Omental fat pad (tissue), 4 donors: ENCODE results near the gene CNIH4. TPM values are rescaled to one million over a fixed set of nuclear protein-coding genes. Genes with fewer than 3 reads are reported as not detected.

Experiments
- ATAC-seq: fragments of 150-250 bp; one replicate; pipeline ENCODE4 v1.9.1; 2016; ENCODE audit warnings: mild to moderate bottlenecking, moderate library complexity; ENCODE audit not compliant: low FRiP score
- DNase-seq: peaks from one replicate; pipeline ENCODE4 v3.0.0-alpha.2; 2019; ENCODE audit warnings: low spot score
- CTCF ChIP-seq, 3 donors: fragments of 450-650 bp; IDR thresholded peaks; one replicate each; pipeline ENCODE4 v1.5.1; 2016 to 2017; ENCODE audit warnings: antibody characterized with exemption in 3 of 3, mild to moderate bottlenecking in 3 of 3, moderate library complexity in 2 of 3
- total RNA-seq, 4 donors: library from RNA; depleted of rRNA; stranded (reverse); fragments of >200 nt; gene quantifications; one replicate each; pipeline ENCODE4 v1.1.0, GENCODE V29; 2016

Gene CNIH4
- total RNA-seq, 4 donors from 2014 or later = 32.2 to 63.8 (median 35.7) TPM

DNA sequence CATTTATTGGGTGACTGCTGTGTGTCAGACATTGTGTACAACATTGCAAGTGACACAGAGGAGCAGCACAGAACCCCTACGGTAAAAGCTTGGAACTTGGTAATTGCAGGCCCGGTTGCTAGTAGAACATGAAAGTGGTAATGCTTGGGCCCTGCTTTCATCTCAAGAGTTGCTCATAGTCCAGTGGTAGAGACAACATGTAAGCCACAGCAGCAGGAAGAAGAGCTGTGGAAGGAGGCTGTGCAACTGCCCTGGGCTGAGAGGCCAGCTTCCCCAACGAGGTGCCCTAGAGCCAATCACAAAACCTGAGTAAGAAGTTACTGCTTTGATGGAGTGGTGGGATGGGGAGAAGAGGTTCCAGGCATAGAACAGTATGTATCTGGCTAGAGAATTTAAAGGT, 18.4 kb downstream of the CNIH4 start:
- DNase-seq (no peak), ATAC-seq (no peak)
- no peak for TF ChIP-seq CTCF (IDR thresholded peaks at IDR 0.05)

- no peak for TF ChIP-seq CTCF (IDR thresholded peaks at IDR 0.05)
- DNase-seq = no peak
- ATAC-seq = no peak
These were observed 21.0 kb downstream of the CNIH4 start for GRCh38 chr1:224377676-224378006.

GRCh38 chr1:224378855-224379631, 22.4 kb downstream of the CNIH4 start:
- no peak for DNase-seq
- no peak for ATAC-seq
- TF ChIP-seq CTCF (IDR thresholded peaks at IDR 0.05) = no peak

DNA sequence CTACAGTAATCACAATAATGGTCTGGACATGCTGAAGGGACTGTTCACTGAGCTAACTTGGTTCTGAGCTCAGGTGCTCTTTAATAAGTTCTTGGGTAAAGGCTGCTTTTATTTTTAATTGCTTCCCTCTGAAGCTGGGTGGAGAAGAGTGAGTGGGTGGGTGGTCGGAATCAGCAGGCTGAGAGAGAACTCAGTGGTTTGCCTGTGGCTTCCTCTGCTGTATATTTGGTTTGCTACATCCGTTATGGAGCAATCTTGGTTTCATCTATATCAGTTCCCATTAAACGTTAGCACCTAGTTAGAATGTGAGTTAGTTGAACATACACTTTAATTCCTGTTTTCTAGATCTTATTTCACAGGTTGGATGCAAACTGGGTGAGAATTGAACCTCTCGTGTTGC, 23.3 kb downstream of the CNIH4 start:
- DNase-seq = no peak
- no peak for ATAC-seq
- no peak for TF ChIP-seq CTCF (IDR thresholded peaks at IDR 0.05)

GRCh38 chr1:224381880-224382548, 25.3 kb downstream of the CNIH4 start:
- DNase-seq = no peak
- TF ChIP-seq CTCF (IDR thresholded peaks at IDR 0.05) = no peak
- ATAC-seq = no peak

DNA sequence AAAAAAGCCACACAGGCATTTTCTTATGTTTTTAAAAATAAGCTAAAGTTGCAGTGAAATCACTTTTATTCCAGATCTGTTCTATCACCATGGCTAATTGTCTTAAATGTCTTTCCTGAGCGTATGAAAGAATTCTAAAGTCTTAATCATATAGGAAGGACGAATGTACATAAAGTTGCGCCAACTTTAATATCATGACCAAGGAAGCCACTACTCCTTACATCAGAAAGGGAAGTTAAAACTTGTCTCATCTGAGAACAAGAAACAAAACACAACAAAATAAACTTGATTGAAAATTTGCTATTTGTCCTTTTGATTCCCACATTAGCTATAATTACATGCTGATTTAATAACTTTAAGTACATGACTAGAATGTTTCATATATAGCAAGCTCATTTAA, 26.5 kb downstream of the CNIH4 start:
- no peak for ATAC-seq

More for the DNA sequence above, 26.5 kb downstream of the CNIH4 start:
- DNase-seq = no peak
- no peak for TF ChIP-seq CTCF (IDR thresholded peaks at IDR 0.05)
